HG03442 (cell line): ENCODE data around the gene FOXI3.
"Not testable (repeated sequence)": the region's sequence is repeated elsewhere in the genome, so short reads cannot be mapped to it uniquely, and the experiment has no call there.

Experiments used
- ATAC-seq: cut with Tn5 transposase; IDR thresholded peaks from one replicate; pipeline ENCODE4 v1.9.1; 2021; ENCODE audit warnings: mild to moderate bottlenecking, moderate library complexity; ENCODE audit not compliant: unreplicated experiment

Gene FOXI3

DNA sequence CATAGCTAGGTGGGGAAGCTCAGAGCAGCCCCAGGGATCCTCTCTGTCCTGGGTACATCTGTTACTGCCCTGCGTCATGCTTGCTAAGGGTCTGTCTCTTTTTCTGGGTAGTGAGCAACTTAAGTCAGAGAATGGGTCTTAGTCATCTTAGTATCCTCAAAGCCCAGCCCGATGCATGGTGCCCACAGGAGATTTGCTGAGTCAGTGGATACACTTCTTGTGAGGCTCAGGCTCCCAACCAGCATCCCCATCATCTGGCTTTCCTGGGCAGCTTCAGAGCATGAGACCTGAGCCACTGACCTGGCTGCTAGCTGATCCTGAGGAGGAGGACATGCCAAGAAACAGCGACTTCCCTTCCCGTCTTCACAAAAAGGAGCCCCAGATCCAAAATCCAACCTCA, 10.0 kb downstream of the FOXI3 start:
- no peak for ATAC-seq

DNA sequence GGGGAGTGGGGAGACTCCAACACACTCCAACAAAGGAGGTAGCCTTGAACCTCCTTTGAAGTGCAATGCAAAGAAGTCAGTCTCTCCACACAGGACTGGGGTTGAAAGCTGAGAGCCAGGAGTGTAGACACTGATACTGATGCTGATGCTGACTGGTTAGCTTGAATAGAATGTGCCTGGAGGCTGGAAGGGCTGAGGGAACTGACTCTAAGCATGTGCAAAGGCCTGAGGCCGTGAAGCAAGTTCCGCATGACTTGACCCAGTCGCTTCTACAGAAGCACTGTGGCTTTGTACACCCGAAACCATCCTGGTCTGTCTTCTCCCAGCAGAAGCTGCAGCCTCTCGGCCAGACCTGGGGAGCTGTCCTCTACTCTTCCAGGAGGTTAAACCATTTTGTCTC, 10.4 kb downstream of the FOXI3 start:
- ATAC-seq: no peak

GRCh38 chr2:88437010-88437409, 15.5 kb downstream of the FOXI3 start:
- ATAC-seq: no peak

- ATAC-seq: no peak
These were observed 22.6 kb downstream of the FOXI3 start for GRCh38 chr2:88429929-88430328.

DNA sequence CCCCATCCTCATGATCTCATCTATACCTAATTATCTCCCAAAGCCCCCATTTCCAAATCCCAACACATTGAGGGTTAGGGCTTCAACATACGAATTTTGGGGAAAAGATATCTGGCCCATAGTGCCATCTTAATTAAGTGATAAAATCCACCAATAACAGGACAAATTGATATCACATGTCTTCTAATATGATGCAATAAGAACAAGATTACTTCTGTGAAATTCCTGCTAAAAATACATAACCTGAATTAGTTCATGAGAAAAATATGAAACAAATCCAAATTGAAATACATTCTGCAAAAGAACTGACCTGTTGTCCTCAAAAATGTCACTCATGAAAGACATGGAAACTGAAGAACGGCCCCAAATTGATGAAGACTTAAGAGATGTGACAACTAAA, 28.8 kb downstream of the FOXI3 start:
- no peak for ATAC-seq

DNA sequence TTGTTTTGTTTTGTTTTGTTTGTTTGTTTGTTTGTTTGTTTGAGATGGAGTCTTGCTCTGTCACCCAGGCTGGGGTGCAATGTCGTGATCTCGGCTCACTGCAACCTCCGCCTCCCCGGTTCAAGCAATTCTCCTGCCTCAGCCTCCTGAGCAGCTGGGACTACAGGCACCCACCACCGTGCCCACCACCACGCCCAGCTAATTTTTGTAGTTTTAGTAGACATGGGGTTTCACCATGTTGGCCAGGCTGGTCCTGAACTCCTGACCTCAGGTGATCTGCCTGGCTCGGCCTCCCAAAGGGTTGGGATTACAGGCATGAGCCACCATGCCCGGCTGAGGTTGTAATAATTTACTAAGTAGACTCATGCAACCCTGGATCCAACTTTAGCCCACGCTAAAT, 33.4 kb downstream of the FOXI3 start:
- ATAC-seq: not testable (repeated sequence)

GRCh38 chr2:88416016-88416663, 36.4 kb downstream of the FOXI3 start:
- no peak for ATAC-seq

GRCh38 chr2:88408870-88409269, 43.6 kb downstream of the FOXI3 start:
- not testable (repeated sequence) for ATAC-seq

DNA sequence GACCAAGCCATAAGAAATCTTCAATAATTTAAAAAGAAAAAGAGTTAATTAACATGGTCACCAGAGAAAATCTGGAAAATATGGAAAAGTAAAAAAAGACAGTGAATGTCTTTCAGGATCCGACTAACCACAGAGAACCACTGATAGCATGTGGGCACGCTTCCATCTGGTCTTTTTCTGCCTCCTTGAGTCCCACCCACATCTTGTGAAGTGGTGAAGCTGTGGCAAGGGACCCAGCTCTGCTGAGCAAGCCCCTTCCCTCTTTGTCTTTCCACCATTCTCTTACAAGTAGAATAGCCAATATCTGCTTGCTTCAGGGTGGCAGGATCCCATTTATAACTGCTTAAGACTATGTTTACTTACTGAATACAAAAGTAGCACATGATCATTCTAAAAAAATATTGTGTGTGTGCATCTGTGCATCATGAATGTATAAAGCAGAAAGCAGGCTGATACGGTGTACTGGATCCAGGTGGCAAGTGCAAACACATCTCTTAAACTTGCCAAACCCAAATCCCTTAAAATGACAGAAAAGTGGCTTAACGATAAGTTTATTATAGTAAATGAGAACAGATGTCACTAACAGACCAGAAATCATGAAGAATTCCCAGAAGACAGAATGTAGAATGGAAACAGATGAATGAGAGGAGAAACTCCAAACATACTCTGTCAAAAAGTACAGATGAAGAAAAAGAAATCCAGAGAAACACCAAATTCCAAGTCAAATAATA, 52.3 kb downstream of the FOXI3 start:
- no peak for ATAC-seq

DNA sequence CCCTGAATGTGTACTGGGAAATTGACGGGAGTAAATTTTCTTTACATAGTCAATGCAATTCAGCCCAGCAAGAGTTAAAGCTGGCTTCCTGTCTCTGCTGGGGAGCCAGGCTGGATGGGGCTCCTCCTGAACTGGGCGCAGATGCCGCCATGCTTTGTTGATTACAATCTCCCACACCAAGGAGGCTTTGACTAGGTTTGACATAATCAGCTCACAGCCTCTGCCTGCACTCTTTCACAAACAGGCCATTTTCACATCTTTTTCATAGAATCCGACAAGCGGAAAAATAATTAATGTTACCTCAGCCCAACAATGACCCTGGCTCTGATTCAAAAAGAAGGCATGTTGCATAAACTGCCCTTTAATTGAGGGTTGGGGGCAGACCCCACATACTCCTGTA, 54.3 kb downstream of the FOXI3 start:
- ATAC-seq: no peak
